HG02571 (cell line): ENCODE results near the gene GPER1.
"Not testable (repeated sequence)": the region's sequence is repeated elsewhere in the genome, so short reads cannot be mapped to it uniquely, and the experiment has no call there.

ENCODE experiments used
- ATAC-seq: cut with Tn5 transposase; IDR thresholded peaks from one replicate; pipeline ENCODE4 v1.9.1; 2021; ENCODE audit warnings: mild to moderate bottlenecking, moderate library complexity; ENCODE audit not compliant: unreplicated experiment

Gene GPER1

DNA sequence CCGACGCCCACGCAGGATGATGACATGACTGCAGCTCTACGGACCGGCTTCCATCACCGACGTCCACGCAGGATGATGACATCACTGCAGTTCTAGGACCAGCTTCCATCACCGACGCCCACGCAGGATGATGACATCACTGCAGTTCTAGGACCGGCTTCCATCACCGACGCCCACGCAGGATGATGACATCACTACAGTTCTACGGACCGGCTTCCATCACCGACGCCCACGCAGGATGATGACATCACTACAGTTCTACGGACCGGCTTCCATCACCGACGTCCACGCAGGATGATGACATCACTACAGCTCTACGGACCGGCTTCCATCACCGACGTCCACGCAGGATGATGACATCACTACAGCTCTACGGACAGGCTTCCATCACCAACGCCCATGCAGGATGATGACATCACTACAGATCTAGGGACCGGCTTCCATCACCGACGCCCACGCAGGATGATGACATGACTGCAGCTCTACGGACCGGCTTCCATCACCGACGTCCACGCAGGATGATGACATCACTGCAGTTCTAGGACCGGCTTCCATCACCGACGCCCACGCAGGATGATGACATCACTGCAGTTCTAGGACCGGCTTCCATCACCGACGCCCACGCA is 28.6 kb downstream of the GPER1 start:
- not testable (repeated sequence) for ATAC-seq

DNA sequence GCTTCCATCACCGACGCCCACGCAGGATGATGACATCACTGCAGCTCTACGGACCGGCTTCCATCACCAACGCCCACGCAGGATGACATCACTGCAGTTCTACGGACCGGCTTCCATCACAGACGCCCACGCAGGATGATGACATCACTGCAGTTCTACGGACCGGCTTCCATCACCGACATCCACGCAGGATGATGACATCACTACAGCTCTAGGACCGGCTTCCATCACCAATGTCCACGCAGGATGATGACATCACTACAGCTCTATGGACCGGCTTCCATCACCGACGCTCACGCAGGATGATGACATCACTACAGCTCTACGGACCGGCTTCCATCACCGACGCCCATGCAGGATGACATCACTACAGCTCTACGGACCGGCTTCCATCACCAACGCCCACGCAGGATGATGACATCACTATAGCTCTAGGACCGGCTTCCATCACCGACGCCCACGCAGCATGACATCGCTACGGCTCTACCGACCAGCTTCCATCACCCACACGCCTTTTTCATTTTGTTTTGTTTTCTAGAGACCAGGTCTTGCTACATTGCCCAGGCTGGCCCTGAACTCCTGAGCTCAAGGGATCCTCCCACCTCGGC is 29.5 kb downstream of the GPER1 start:
- no peak for ATAC-seq

DNA sequence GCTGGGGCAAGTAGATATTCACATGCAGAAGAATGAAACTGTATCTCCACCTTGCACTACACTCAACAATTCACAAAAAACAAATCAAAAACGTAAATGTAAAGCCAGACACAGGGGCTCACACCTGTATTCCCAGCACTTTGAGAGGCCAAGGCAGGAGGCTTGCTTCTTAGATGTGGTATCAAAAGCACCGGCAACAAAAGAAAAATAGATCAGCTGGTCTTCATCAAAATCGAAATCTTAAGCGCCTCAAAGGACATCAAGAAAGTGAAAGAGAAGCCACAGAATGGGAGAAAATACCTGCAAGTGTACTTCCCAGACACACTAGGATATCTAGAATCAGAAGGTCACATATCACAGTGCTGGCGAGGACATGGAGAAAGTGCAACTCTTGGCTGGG is 31.3 kb downstream of the GPER1 start:
- no peak for ATAC-seq

DNA sequence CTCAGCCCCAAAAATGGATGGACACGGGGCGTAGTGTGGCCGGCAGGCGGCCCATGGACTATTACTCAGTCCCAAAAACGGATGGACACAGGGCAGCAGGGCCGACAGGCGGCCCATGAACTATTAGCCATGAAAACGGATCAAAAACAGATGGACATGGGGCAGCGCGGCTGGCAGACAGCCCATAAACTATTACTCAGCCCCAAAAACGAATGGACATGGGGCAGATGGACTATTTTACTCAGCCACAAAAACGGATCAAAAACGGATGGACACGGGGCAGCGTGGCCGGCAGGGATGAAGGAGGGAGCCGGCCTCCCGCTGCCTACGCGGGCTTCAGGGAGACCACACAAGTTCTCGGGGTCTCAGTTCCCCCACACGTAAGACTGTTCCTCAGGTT is 32.9 kb downstream of the GPER1 start:
- no peak for ATAC-seq

DNA sequence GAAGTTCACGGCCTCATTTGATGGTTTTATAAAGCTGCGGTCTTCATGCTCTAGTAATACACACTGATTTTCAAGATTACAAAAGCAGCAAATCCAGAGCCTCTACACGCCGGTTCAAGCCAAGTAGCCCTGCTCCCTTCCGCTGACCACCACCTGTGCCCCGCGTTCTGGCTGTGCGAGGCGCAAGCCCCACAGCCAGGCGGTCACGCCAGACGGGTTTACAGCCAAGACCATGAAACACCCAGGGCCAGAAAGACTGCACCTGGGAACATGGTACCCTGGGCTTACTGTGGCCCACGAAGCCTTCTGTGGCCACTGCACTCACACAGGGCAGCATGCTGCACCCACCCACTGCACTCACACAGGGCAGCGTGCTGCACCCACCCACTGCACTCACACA is 33.6 kb downstream of the GPER1 start:
- ATAC-seq: no peak

DNA sequence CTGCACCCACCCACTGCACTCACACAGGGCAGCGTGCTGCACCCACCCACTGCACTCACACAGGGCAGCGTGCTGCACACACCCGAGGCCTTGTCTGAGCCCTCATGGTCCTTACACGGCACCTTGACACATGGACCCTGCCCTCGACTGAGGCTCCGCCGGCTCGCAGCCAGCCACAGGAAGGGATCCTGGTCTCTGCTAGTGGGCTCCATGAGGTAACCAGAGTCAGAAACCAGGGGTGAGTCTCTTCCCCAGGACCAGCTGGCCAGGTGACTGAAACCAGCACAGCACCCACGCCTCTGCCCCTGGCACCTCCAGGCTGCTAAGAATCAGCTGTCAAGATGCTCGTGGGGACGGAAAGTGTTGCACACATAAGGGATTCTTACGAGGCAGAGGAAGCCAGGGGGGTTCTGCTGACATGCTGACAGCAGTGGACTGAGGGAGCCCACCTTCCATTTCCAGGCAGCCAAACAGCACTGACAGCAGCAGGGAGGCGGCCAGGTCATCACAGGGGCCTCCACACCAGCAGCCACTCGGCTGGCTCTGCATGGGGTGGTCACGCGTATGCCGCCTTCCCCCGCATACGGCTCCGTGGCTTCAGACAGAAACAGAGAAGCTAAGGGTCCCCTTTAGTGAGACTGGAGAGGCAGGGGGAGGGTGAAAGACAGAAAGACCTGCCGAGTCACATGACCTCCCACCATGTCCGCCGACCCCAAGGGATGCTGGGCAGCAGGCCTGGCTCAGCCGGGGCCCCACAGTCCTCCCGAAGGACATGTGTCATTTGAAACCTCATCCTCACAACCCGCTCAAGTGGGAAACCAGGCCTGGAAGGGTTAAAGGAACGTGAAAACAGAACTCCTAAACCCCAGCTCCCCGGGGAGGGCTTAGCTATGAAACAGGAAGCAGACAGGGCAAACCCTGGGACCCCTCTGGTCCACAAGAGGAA is 34.2 kb downstream of the GPER1 start:
- ATAC-seq: no peak

DNA sequence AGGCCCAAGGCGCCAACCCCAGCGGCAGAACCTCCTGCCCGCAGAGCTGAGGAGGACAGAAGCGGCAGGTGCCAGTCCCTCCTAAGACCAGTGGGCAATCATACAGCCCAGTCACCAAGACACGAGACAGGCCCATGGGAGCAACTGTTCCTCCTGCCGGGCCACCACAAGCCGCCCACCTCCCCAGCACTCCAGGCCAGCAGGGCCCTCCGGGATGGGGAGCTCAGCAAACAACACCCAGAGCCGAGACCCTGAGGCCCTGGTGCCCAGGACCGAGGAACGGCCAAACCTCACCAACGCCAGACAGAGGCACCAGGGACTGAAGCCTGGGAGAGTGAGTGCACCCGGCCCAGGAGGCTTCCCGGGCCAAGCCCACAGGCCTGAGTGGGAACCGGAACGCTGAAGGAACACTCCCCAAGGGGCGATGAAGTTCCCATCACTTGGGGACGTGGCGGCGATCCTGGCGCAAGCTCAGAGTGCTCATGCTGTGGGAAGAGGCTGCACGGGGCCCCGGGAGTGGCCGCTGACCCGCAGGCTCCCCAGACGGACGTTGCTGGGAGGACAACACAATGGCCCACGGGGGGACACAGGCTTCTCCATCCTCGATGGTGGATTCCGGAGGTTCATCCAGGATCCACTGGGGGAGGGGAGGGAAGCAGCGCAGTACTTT is 35.1 kb downstream of the GPER1 start:
- ATAC-seq: no peak

DNA sequence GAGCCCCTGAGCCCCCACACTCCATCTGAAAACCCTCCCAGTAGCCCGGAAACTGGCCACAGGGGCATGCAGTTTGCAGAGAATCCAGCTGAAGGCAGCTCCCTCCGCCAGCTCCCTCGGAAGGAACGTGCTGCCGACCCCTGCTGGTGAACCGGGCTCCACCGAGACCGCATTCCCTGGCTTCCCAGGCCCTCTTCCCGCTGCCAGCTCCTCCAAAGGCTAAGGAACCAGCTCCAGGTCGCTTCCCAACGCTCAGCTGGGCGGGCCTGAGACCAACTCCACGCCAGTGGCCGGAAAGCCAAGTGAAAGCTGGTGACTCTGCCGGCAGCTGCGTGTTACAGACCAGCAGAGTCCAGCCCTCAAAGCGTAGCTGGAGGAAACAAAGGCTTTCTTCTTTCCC is 35.8 kb downstream of the GPER1 start:
- no peak for ATAC-seq

DNA sequence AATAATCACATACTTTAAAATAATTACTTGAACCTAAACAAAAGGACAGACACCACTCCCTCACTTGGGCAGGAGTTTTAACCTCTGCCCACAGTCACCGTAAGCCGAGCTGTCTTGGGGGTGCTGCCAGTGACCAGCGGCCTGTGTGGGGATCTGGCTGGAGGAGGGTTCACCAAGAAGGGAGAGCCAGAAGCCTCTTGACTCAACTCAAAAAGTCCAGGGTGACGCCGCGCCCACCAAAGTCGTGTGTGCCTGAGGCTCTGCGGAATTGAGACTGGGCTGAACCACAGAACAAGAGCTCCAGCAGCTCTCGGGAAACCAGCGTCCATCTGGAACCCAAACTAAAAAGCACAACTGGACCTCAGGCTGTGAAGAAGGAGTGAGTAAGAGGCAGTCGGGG is 36.3 kb downstream of the GPER1 start:
- ATAC-seq: no peak

DNA sequence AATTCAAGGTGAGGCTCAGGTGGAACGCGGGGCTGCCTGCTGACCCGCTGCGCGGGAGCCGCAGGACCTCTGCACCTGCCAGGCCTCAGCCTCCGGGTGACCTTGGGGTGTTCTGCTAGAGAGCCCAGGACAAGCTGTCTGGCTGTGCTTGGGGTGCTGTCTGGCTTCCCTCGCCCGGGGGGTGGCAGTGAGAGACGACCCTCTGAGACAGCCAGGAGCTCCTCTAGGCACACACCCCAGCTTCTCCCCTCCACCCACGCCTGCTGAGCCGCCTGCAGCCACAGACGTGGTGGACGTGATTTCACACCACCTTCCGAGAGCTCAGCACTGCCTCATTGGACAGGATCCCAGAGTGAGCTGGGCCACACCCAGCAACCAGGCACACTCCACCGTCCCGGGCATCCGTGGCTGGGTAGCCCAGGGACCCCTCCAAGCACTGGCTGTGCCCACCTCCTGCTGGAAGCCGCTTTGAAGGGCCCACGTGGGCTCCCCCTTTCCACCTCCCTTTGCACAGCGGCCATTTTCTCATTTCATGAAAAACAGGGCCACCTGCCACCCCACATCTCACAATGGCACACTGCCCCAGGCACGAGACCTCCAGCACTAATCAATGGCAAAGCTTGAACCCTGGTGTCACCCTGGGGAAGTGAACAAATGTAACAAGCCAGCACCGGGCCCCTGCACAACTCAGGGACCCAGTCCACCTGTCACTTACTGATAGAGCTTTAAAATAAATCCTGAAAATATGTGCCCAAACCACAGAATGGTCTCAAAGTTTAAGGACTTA is 37.1 kb downstream of the GPER1 start:
- ATAC-seq: no peak

DNA sequence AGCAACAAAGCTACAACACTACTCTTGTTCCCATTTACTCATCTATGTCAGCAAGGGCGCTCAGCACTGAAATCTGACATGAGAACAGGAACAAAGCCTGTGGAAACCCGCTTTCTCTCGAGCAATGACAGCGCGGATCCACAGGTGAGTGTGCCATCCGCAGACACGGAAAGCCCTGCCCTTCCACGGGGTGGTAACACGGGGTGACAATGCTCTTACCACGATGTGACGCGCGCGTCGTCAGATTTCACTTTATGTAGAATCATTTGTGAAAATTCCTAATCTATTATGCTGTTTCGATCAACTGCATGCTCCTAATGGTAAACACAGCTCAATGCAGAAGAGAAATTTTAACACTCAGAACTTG is 37.7 kb downstream of the GPER1 start:
- ATAC-seq: no peak

DNA sequence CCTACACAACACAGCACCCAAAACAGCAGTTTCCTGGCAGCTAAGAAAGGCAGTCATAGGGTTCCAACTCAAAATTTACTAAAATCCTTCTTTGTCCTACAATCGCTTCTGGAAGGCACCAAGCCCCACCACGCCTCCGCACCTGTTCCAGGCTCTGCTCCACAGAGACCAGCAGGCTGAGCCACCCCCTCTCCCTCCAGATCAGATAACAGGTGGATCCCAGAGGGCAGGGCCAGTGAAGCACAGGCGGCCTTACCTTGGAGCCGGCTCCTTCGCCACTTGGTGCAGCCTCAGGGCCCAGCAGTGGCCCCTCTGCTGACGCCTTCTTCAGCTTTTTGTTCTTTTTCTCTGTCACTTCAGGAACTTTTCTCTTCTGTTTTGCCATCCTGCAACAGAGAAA is 39.1 kb downstream of the GPER1 start:
- ATAC-seq: no peak

DNA sequence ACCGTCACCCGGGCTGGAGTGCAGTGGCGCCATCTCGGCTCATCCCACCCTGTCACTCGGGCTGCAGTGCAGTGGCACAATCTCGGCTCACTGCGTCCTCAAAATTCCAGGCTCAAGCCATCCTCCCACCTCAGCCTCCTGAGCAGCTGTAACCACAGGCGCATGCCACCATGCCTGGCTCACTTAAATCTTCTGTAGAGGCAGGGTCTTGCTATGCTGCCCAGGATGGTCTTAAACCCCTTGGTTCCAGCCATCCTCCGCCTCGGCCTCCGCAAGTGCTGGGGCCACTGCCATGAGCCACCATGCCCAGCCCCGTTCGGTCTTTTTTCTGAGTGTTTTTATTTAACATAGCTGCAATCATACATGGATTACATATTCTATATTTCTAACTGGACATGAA is 41.5 kb downstream of the GPER1 start:
- no peak for ATAC-seq

DNA sequence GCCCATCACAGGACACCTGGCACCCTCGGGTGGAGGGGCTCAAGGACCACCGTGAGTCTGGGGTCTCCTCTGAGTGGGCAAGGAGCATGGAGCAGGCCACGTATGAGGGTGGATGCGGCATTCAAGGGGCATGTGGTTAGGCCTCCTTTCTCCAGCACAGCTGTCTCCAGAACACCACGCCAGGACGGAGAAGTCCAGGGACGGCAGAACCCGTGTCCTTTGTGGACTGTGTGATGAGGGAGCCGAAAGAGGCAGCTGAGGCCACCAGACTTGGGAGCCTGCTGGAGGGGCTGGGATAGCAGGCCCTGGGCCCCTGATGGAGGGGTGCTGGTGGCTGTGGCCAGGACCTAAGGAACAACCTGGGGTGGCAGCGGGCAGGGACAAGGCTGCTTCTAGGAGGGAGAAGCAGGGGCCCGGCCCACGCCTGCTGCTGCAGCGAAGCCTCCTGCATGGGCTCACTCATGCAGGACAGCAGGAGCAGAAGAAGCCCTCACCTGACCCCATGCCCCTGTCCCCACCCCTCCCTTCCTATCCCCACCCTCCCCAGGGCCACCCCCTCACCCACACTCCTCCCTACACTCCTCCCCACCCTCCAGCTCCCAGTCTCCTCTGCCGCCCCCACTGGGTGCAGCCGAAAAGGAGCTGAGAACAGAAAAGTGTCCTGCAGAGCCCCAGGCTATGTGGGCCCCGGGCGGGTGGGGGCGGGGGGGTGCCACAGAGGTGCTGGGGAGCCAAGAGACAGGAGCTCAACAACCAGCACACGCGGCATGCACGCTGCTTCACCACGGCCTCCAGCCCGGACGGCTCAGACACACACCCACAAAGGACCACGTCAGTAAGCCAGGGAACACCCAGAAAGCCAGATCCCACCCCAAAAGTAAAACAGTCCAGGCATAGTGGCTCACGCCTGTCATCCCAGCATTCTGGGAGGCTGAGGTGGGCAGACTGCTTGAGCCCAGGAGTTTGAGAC is 42.4 kb downstream of the GPER1 start:
- ATAC-seq: no peak

DNA sequence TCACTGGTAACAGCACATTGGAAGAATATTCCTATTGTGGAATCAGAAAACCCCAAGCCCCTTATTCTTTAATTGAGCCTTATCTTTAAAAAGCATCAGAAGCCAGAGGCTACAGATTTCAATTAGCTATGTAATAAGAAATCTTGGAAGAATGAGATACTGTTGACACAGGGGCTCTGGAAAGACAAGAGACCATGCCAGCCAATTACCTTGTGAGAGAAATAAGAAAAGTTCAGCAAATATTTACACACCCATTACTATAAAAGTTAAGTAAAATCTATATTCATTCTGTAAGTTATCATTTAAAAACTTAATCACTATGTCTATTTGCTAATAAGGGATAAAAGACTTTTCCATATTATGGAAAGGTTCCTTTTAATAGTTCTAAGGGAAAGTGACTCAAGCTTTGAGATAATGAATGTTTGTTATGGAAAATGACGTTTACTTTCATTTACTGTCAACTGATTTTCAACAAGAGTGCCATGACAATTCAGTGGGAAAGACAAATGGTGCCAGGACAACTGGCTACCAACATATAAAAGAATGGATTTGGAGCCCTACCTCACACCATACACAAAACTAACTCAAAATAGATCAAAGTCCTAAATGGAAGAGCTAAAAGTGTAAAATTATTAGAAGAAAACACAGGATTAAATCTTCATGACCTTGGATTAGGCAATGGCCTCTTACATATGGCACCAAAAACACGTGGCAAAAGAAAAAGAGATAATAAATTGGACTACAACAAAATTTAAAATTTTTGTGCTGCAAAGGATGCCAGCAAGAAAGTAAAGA is 43.8 kb downstream of the GPER1 start:
- no peak for ATAC-seq

DNA sequence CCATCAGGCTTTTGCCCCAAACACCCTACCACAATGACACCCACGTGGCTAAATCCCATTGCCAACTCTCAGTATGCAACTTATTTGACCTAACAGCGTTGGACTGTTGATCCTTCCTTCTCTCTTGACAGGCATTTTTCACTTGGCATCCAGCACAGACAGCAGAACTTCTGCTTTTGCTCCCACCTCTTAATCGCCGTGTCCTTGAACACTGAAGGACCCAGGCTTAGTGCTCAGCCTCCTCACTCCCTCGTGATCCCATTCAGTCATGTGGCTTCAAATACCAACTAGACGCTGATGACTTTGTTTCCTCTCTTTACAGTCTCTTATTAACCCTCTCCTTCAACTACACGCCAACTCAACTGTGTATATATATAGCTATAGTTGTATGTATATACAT is 47.0 kb downstream of the GPER1 start:
- no peak for ATAC-seq

DNA sequence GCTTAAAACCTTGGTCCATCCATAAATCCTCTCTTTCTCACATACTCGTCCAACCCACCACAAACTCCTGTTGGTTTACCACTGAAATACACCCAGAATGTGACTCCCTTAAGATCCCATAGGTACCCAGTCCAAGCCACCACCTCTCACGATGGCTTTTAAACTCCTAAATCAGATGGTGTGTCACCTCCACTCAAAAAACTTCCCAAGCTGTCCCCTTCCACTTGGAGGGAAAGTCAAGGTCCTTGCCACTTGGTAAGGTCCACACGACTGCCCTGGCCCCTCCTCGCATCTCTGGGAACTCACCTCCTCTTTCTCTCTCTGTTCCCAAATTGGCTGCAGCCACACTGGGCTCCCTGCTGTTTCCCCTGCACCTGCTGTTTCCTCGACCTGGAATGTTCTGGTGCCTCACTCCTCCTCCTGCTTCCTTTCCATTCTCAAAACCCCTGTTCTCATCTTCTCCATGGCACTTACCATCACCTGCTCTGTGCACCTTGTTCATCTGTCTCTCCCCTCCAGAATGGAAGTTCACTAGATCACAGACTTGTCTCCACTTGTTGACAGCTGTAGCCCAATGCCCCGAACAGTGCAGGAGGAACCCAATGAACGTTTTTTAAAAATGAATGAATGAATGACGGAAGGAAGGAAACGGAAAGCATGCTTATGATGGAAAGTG is 49.1 kb downstream of the GPER1 start:
- no peak for ATAC-seq

DNA sequence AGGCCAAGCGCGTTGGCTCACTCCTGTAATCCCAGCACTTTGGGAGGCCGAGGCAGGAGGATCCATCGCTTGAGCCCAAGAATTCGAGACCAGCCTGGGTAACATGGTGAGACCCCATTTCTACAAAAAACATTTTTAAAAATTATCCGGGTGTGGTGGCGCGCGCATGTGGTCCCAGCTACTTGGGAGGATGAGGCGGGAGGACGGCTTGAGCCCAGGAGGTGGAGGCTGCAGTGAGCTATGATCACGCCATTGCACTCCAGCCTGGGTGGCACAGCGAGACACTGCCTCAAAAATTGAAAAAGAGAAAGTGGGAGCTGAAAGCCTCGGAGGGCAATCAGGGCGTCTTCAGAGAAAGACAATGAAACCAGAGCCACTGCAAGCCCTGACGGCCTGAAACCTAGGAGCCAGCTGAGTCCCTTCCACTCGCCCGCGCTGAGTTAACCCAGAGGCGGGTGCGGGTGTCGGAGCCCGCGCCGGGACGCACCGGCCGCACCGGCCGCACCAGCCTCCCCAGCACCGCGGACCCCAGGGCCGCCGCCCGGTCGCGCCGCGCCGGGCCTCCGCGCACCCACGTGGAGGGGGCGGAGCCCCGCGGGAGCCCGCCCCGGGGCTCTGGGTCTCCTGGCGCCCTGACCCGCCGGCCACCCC is 49.7 kb downstream of the GPER1 start:
- peak; percentile 40 for ATAC-seq
